HG03095 (cell line): ENCODE results near the gene KRT79.

Experiments used
- ATAC-seq: cut with Tn5 transposase; IDR thresholded peaks from one replicate; pipeline ENCODE4 v1.9.1; 2021; ENCODE audit warnings: moderate library complexity; ENCODE audit not compliant: unreplicated experiment

KRT79 gene

DNA sequence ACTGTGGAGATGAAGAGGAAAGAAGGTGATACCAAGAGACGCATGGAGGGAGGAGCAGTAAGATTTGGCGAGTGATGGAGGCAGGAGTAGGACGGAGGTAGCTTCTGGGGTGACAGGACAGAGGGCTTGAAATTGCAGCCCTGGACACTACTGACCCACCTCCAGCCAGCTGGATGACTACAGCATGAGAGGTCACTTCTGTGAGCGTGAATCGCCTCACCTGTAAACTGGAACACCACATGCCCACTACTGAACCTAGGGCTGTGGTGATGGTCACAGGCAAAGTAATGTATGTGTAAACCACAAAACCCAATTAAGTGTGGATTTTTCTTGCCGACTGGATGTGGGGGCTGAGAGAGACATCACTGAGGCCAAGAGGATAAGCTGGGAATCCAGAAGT, 13.6 kb downstream of the KRT79 start:
- no peak for ATAC-seq

DNA sequence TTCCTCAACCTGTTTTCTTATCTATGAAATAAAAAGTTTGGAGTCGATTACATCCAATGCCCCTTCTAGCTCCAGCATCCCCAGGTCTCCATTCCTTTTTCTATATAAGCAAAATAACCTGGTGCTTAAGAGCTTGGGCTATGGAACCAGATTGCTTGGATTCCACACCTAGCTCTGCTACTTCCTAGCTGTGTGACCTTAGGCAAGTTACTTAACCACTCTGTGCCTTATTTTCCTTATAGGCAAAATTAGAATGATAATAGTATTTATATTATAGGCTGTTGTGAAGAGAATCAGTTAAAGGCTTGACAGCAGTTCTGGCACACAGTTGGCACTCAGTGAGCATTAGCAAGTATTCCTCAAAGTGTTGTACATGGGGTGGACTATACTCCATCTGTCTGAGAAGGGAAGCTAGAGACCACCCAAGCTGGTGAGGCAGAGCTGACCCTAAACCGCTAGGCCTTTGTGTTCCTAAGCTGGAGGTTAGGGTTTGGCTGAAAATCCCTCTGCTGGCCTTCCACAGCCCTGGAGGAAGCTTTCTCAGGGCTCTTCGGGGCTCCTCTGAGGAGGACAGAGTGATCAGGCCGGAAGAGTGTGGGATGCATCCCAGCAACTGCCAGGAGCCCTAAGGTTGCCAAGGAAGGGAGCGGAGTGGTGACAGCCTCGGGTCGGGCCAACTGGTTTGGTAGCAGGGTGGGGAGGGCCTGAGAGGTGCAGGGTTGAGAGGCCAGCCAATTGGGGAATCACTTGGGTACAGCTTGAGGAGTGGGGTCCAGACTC, 14.2 kb downstream of the KRT79 start:
- ATAC-seq, result no peak

DNA sequence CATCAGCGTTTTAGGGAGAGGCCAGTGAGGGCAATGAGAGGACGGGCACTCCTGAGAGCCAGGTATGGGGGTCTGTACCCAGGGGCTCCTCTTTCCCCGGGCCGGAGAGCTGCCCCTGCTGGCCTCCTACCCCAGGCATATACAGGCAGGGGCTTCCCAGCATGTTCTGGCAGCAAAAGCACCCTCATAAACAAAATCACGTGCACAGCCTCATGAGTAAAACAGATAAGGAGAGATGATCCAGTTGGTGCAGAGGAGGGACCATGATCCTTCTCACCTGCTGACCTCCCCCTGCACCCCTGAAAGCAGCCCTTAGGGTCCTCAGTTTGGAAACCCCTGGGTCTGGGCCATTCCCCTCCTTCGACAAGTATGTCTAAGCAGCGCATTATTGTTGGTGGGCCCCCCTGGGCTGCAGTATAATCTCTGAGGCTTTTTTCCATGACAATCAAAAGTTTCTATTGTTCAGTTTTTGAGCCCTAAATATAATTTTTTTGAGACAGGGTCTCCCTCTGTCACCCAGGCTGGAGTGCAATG, 15.2 kb downstream of the KRT79 start:
- ATAC-seq, result no peak

DNA sequence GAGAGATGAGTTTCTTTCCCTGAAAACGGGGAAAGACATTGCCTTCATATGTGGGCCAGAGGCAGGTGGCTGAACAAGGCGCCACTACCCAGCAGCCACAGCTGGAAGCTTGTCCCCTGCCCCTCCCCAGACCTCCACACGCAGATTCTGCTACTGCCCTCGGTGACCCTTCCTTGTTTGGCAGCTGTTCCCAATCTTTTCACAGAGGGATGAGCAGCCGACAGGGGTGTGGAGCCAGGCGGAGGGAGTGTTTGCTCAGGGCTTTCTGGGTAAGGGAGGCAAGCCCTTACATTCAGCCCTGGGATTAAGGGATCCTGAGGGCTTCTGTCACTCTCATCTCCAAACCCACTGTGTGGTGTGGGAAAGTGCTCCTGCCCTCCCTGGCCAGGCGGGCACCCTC, 15.7 kb downstream of the KRT79 start:
- no peak for ATAC-seq

DNA sequence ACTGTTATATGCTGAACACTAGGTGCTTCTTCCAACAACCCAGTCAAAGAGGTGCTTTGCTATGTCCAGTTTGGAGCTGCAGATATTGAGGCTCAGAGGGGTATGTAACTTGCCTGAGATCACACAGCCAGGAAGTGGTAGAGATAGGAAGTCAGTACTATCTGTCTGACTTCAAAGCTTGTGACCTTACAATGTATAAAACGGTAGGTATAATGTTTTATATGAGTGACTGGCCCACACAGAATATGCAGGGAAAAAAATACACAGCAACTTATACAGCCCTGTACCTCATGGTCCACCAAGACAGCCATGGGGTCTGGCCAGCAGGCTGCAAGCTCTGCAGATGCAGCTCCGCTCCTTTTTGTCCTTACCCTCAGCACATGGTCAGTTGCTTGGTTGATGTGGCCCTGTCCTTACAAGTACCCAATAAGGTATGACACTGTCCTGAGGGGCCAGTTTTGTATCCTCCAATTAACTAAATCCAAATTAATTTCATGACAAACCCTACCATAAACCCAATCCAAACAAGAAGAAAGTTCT, 16.3 kb downstream of the KRT79 start:
- no peak for ATAC-seq

DNA sequence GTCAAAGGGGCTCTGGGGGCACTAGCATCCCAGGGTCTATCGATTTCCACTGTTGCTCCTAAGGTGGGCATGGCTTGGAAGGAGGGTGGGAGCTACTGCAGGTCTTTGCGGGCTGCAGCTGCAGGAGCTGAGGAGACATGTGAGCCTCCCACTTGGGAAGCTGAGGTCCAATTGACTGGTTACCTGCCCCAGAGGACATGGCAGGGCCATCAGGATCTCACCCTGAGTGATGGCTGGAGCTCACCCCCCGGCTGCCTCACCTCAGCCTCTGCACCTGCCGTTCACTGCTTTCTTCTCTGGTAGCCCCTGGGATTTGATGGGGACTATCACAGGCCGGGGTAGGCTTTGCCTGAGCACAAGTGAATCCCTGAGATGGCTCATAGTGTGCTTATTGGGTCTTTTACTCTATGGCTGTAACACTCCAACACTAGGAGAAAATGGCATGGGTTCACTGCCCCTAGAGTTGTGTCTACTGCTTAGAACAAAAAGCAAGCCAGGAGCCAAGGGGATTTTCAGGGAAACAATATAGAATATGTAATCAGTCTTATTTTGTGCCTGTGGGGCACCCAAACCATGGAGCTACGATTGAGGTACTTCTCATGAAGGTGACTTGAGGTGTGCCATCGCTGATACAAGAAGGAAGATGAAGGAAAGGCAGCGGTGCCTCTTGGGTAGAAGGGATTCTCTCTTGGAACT, 17.0 kb downstream of the KRT79 start:
- ATAC-seq, result no peak

DNA sequence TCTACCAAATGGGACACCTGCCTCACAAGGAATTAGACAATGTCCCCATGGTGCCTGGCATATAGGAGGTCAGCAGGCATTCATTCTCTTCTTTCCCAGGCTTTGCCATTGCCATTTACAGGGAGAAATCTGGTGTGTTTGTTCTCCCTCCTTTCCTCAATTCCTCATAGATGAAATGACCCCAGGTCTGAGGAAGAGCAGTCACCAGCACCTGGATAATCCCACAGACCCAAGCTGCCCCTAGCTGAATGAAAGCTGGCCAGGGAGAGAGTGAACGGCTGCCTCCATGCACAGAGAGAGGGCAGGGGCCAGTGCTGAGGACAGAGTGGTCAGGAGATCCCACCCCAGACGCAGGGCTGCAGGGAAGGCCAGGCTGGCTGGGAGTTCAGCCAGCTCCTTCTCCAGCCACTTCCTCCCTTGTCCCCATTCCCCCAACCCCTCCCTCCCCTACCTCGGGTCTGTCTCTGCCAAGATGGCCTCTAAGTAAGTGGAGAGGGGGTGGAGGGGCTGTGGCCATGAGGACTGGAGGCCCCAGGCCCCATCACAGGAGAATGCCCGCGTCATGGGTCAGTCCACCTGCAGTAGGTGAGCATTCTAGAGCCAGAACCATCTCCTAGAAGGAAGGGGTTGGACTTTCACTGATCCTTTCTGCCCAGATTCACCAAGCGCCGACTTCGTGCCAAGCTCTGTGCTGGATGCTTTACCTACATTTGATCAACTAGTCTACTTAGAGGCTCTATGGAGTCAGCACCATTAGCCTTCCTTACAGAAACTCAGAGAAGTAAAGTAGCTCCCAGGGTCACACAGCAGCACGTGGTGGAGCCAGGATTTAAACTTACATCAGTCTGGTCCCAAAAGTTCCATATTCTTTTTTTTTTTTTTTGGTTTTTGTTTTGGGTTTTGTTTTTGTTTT, 18.2 kb downstream of the KRT79 start:
- ATAC-seq, result no peak

DNA sequence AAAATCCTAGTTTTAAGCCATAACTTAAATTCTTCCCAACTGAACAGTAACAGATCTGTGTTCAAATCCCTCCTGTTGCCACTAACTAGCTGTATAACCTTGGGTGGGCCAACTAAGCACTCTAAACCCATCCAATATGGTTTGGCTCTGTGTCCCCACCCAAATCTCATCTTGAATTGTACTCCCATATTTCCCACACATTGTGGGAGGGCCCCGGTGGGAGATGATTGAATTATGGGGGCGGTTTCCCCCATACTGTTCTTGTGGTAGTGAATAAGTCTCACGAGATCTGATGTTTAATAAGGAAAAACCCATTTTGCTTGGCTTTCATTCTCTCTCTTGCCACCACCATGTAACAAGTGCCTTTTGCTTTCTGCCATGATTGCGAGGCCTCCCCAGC, 18.9 kb downstream of the KRT79 start:
- no peak for ATAC-seq

DNA sequence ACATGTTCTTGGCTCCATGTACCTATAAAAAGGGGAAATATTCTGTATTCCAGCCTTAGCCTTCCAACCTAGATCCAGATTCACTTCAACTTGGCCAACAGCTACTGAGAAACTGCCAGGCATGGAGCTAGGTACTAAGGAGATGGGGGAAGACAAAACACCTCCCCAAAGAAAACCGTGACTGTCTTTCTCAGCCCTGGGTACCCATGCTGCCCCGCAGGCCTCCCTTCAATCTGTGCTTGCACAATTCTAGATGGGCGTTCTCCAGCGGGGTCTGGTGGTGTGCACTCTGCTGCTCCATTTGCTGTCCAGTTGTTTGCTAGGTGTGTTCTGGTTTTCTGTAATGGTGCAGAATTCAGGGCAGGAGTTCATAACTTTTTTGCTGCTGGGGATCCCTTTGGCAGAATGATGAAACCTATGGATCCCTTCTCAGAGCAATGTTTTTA, 19.4 kb downstream of the KRT79 start:
- ATAC-seq, result no peak

DNA sequence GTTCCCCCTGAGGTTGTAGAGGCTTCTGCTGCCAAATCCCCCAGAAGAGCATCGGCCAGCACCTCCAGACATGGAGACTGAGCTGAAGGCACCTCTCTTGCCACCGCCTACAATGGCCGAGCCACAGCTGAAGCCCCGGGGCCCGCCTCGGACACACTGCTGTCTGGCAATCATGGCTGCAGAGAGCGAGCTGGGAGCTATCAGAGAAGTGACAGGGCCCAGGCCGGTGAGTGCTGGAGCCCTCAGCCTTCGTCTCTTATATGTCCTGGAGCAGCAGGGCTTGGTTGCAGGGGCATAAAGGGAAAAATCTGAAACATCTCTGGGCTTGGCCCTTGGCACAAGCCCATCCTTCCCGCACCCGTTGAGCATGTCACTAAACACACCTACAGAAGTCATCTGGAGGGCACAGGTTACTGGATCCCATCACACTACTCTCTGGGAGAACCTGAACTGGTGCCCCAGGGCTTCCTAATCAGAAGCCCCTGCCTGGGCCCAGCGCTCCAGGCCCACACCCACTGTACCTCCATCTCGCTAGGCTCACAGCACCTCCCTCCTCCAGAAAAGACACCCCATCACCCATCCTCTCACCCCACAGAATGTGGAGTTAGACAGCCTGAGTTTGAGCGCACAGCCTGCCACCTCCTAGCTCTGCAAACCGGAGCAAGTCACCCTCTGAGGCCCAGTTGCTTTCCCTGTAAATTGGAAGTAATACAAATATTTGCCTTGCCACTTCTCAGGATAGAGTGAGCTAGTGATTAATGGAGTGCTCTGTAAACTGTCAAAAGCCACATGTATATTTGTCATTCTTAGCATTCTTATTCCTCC, 20.0 kb downstream of the KRT79 start, which contains the start of gene KRT4:
Gene KRT4 (minus strand): TSS at position 232 of the 825 bp plus-strand sequence. CDS start 58 bp downstream, at position 174.
- no peak for ATAC-seq

DNA sequence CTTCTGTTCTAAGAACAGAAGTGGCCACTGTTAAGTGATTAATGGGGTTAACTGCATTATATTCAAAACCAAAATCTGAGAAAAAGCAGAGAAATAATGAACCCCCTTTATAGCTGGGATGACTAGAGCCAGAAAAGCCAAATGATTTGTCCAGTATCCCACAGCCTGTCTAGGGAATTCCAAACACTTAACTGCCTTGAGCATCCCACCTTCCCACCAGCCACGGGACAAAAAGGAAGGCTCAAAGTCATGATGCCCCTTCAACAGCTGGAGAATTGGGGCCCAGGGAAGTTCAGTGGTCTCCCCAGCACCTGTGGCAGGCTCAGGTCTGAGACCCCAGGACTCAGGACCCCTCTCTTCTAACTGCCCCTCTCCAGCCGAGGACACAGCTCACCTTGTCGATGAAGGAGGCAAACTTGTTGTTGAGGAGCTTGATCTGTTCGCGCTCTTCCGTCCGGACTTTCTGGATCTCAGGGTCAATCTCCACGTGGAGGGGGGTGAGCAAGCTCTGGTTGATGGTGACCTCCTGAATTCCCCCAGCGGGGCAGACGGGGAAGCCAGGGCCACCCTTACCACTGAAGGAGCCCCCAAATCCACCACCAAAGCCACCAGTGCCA, 20.8 kb downstream of the KRT79 start:
- ATAC-seq, result no peak

DNA sequence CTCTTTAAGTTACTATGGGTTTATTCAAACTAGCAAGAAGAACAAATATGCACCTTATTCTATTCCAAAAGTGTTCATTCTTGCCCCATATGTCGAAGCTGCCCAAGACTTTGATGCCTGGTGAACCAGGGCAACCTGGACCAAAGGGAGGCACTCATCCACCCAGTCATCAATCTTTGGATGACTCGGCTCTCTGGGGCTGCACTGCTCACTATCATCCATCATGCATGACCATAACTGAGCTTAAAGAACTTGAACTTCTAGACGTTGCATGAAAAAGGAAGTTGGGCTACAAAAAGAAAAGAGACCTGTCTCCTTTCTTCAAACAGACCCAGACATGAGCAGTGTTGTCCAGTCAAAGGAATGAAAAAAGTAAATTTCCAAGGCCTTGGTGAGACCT, 21.4 kb downstream of the KRT79 start:
- no peak for ATAC-seq

DNA sequence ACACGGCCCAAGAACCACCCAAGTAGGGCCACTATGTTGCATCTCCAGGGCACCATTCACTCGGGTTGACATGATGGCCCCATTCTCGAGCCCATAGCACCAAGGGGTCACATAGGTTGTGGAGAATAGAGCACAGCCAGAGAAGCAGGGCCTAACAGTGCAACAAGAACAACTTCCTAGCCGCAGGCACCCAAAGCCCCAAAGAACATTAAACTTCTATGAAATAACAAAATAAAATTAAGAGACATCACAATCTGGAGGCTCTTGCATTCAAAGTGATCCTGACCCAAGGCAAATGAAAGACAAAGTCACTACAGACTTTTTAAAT, 22.1 kb downstream of the KRT79 start:
- ATAC-seq, result no peak

DNA sequence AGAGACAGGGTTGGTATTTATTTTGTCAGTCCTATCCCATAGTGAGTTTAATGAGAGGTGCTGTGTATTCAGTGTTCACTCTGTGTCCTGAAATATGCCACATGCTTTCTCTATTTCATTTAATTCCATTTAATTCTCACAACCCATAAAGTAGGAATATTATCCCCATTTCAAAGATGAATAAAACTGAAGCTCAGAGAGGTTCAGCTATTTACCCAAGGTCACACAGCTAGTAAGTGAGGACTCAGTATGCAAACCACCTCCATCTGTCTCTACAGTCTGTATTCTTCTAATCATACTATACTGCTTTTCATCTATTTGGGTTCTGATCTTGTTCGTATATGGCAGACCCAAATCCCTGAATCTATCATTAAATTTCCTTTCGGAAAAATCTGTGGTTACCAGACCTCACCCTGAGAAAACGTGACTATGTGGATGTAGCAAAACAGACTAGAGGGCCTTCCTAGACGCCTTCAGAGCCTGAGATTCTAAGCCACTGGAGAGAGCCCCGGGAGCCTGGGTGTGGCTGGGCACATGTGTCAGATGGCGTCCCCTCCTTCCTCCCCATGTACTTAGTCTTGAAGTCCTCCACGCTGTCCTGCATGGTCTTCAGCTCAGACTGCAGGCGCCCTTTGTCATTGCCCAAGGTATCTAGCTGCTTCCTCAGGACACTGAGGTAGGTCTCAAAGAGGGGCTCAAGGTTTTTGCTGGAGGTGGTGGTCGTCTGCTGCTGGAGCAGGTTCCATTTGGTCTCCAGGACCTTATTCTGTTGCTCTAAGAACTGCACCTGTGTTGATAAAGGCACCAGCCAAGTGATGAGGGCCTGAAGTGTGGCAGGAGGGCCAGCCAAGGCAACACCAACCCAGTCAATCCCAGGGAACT, 22.7 kb downstream of the KRT79 start:
- no peak for ATAC-seq

DNA sequence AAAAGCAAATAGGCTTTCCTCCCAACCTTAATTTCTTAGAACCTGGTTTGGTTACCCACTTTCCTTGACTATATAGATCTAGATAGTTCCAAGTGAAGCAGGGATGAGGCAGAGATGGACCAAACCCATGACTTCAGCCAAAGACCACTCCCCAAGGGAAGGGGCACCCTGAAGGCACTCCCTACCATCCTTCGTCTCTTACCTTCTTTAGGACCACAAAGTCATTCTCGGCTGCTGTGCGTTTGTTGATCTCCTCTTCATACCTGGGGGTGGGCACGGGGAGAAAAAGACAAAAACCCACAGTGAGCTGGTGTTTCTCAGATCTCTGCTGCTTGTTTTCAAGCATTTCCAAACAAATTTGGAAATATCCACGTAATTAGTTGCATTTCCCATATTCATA, 23.6 kb downstream of the KRT79 start:
- no peak for ATAC-seq

DNA sequence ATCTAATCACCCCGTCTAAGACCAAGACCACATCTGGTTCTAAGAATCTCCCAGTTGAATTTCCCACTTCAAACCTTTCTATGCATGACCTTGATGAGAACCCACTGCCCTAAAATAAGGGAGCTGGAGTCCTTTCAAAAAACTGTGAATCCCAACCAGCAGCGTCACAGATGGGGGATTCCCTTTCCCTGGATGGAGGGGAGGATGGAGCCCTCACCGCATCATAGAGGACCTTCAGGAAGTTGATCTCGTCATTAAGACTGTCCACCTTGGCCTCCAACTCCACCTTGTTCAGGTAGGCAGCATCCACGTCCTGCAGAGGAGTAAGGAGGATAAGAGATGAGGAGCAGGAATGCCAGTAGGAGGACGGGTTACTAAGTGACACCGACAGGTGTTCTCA, 24.9 kb downstream of the KRT79 start:
- ATAC-seq, result no peak

DNA sequence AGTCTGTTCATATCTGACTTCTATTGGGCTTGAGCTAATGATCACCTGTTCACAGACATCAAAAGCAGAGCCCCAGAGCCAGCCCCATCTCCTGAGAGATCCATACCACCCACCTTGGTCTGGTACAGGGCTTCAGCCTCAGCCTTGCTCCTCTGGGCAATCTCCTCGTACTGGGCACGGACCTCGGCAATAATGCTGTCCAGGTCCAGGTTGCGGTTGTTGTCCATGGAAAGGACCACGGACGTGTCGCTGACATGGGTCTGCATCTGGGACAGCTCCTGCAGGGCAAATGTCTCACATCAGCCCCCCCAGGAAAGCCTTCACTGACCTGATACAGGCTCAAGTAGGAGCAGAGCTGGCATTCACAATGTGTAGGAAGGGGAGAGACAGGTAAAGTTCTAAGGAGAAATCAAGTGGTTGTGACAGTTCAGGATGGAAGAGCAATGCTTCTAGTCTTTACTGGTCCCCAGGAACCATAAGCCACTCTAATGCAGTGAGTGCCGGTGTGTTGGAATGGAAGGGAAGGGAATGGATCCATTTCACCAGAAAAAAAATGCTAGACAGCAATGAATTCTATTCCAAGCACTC, 25.4 kb downstream of the KRT79 start:
- no peak for ATAC-seq
